Measurements from ENCODE around the gene ZCCHC24.

DNA sequence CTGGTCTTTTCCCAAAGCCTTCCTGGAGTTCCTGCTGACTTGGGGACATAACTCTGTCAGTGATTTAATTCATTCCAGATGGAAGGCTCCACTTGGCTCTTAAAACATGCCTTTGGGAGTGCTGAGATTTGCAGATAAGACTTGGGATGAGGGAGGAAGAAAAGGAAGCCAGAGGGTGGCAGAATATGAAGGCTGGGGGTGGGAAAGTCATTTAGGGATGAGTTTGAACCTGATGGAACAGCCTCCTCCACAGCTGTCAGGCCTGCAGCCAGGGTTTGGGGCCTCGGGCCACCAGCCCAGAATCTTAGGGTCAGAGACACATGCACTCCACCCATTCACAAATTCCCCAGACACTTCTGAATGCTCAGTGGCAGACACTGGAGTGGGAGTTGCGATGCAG lies 38.5 kb upstream of the ZCCHC24 start:
- TF ChIP-seq CTCF (IDR thresholded peaks at IDR 0.05), result no peak
- no peak for TF ChIP-seq POLR2A (IDR thresholded peaks at IDR 0.05)
